IMR-90 (cell line): ENCODE measurements around the gene LYSMD4. TPM values are rescaled to one million over a fixed set of nuclear protein-coding genes. Genes with fewer than 3 reads are reported as not detected.
A peak's percentile ranks its signal among the peaks of the same experiment; 100 is the strongest.

Experiments
- ATAC-seq: fragments of 200-7000 bp; cut with Tn5 transposase; 2 replicates; pipeline ENCODE4 v1.9.1; 2020; ENCODE audit warnings: low read depth, mild to moderate bottlenecking, moderate library complexity
- BruUV-seq: library from RNA; stranded (reverse); fragments of 400-500 nt; replicated peaks from 2 replicates; lab custom pipeline; 2021; lab: Mats Ljungman, UMichigan
- CTCF ChIA-PET: fragments of 300-600 bp; formaldehyde crosslinking; extraction: SDS; loops from one replicate; lab custom pipeline; 2021; ENCODE audit warnings: antibody characterized with exemption; lab: Yijun Ruan, JAX
- POLR2A ChIA-PET: fragments of 300-600 bp; sonication (Branson Sonifier 250); formaldehyde crosslinking; loops from one replicate; lab custom pipeline; 2022; ENCODE audit warnings: antibody characterized with exemption; ENCODE audit not compliant: unreplicated experiment; lab: Charles Lee
- DNase-seq: peaks from one replicate; pipeline ENCODE4 v3.0.0; 2013
- H2AFZ ChIP-seq: replicated peaks from 2 replicates; pipeline ENCODE3; 2013; ENCODE audit warnings: low read length, mild to moderate bottlenecking; ENCODE audit not compliant: poor library complexity
- H2AK5ac ChIP-seq: 2 replicates; pipeline ENCODE4 v1.6.1; 2013; ENCODE audit warnings: low read depth, low read length, inconsistent platforms
- H2AK9ac ChIP-seq: replicated peaks from 2 replicates; pipeline ENCODE3; 2013; ENCODE audit warnings: mild to moderate bottlenecking, low read depth, low read length, moderate library complexity; ENCODE audit not compliant: poor library complexity
- H2BK120ac ChIP-seq: 2 replicates; pipeline ENCODE4 v1.6.1; 2013; ENCODE audit warnings: low read depth, low read length, inconsistent platforms
- H2BK15ac ChIP-seq: 3 replicates; pipeline ENCODE4 v1.6.1; 2013; ENCODE audit warnings: low read depth, low read length, inconsistent platforms
- H2BK20ac ChIP-seq: 2 replicates; pipeline ENCODE4 v1.6.1; 2013; ENCODE audit warnings: low read depth, mild to moderate bottlenecking, inconsistent platforms, low read length, moderate library complexity
- H2BK5ac ChIP-seq: 2 replicates; pipeline ENCODE4 v1.6.1; 2013; ENCODE audit warnings: mild to moderate bottlenecking, low read depth, low read length, inconsistent platforms; ENCODE audit not compliant: poor library complexity, severe bottlenecking
- H3K14ac ChIP-seq: replicated peaks from 2 replicates; pipeline ENCODE4 v1.6.1; 2013; ENCODE audit warnings: low read depth, low read length, inconsistent platforms
- H3K18ac ChIP-seq: 2 replicates; pipeline ENCODE4 v1.6.1; 2013; ENCODE audit warnings: low read depth, low read length, control low read depth
- H3K23ac ChIP-seq: 2 replicates; pipeline ENCODE4 v1.6.1; 2013; ENCODE audit warnings: low read depth, low read length, inconsistent platforms
- H3K27ac ChIP-seq: 2 replicates; pipeline ENCODE4 v1.5.1; 2013; ENCODE audit warnings: mild to moderate bottlenecking, control low read depth, low read length; ENCODE audit not compliant: insufficient read depth
- H3K27me3 ChIP-seq: 2 replicates; pipeline ENCODE4 v1.6.1; 2013; ENCODE audit warnings: low read length; ENCODE audit not compliant: control insufficient read depth, insufficient read depth
- H3K36me3 ChIP-seq: 2 replicates; pipeline ENCODE4 v1.6.1; 2013; ENCODE audit warnings: low read length, mixed read lengths; ENCODE audit not compliant: control insufficient read depth, insufficient read depth
- H3K4ac ChIP-seq: 2 replicates; pipeline ENCODE4 v1.6.1; 2013; ENCODE audit warnings: low read depth, low read length, inconsistent platforms
- H3K4me1 ChIP-seq: 2 replicates; pipeline ENCODE4 v1.6.1; 2013; ENCODE audit warnings: low read length, mixed read lengths; ENCODE audit not compliant: control insufficient read depth, insufficient read depth
- H3K4me2 ChIP-seq: 2 replicates; pipeline ENCODE4 v1.6.1; 2013; ENCODE audit warnings: low read depth, mild to moderate bottlenecking, control low read depth, low read length, moderate library complexity
- H3K4me3 ChIP-seq: 2 replicates; pipeline ENCODE4 v1.5.1; 2013; ENCODE audit warnings: low read depth, mild to moderate bottlenecking, control low read depth, low read length, moderate library complexity; ENCODE audit not compliant: insufficient read depth
- H3K56ac ChIP-seq: 2 replicates; pipeline ENCODE4 v1.6.1; 2013; ENCODE audit warnings: low read length, inconsistent platforms; ENCODE audit not compliant: insufficient read depth; ENCODE audit errors: extremely low read depth
- H3K79me1 ChIP-seq, 2 experiments: 2 replicates each; pipeline ENCODE4 v1.6.1; 2013; ENCODE audit warnings: low read length in 2 of 2, inconsistent platforms in 1 of 2, low read depth in 1 of 2
- H3K9ac ChIP-seq: 2 replicates; pipeline ENCODE4 v1.6.1; 2013; ENCODE audit warnings: low read depth, low read length, control low read depth
- H3K9me1 ChIP-seq: 2 replicates; pipeline ENCODE4 v1.6.1; 2013; ENCODE audit warnings: low read length, inconsistent platforms; ENCODE audit not compliant: insufficient read depth
- H3K9me3 ChIP-seq: 2 replicates; pipeline ENCODE4 v1.6.1; 2013; ENCODE audit warnings: low read length; ENCODE audit not compliant: control insufficient read depth, insufficient read depth
- H4K20me1 ChIP-seq: 2 replicates; pipeline ENCODE4 v1.6.1; 2013; ENCODE audit warnings: low read length, inconsistent platforms; ENCODE audit not compliant: insufficient read depth
- H4K5ac ChIP-seq: 2 replicates; pipeline ENCODE4 v1.6.1; 2013; ENCODE audit warnings: mild to moderate bottlenecking, low read depth, low read length, control low read depth
- H4K8ac ChIP-seq, 2 experiments: 2 replicates each; pipeline ENCODE4 v1.6.1; 2013; ENCODE audit warnings: low read depth in 2 of 2, low read length in 2 of 2, control low read depth in 1 of 2, inconsistent platforms in 1 of 2
- H4K91ac ChIP-seq: 2 replicates; pipeline ENCODE4 v1.6.1; 2013; ENCODE audit warnings: low read depth, low read length, inconsistent platforms; ENCODE audit not compliant: insufficient read depth
- BHLHE40 ChIP-seq: fragments of 150-350 bp; IDR thresholded peaks from 2 replicates; pipeline ENCODE4 v1.6.1; 2016; ENCODE audit warnings: mild to moderate bottlenecking, low read depth, low read length
- CEBPB ChIP-seq: IDR thresholded peaks from 2 replicates; pipeline ENCODE4 v1.6.1; 2012; ENCODE audit warnings: low read depth, low read length, improper control_type of control experiment
- CHD1 ChIP-seq: IDR thresholded peaks from 2 replicates; pipeline ENCODE4 v1.6.1; 2012; ENCODE audit warnings: low read depth, low read length, improper control_type of control experiment
- FOS ChIP-seq: fragments of 150-350 bp; IDR thresholded peaks from 2 replicates; pipeline ENCODE4 v1.6.1; 2016; ENCODE audit warnings: low read depth, low read length
- MAFK ChIP-seq: IDR thresholded peaks from 2 replicates; pipeline ENCODE4 v1.6.1; 2012; ENCODE audit warnings: low read depth, low read length, improper control_type of control experiment
- MAZ ChIP-seq: IDR thresholded peaks from 2 replicates; pipeline ENCODE4 v1.6.1; 2012; ENCODE audit warnings: low read depth, mild to moderate bottlenecking, low read length, improper control_type of control experiment, moderate library complexity, borderline replicate concordance
- MXI1 ChIP-seq: IDR thresholded peaks from 2 replicates; pipeline ENCODE4 v1.6.1; 2012; ENCODE audit warnings: low read depth, mild to moderate bottlenecking, low read length, moderate library complexity, borderline replicate concordance
- NFE2L2 ChIP-seq: fragments of 150-350 bp; IDR thresholded peaks from 2 replicates; pipeline ENCODE4 v1.6.1; 2016; ENCODE audit warnings: low read depth, mild to moderate bottlenecking, low read length
- POLR2A ChIP-seq: IDR thresholded peaks from 2 replicates; pipeline ENCODE4 v1.6.1; 2012; ENCODE audit warnings: mild to moderate bottlenecking, low read depth, low read length
- RAD21 ChIP-seq: IDR thresholded peaks from 2 replicates; pipeline ENCODE4 v1.6.1; 2012; ENCODE audit warnings: low read length, improper control_type of control experiment
- RCOR1 ChIP-seq: IDR thresholded peaks from 2 replicates; pipeline ENCODE4 v1.6.1; 2012; ENCODE audit warnings: mild to moderate bottlenecking, low read length, improper control_type of control experiment; ENCODE audit not compliant: insufficient replicate concordance
- RFX5 ChIP-seq: IDR thresholded peaks from 2 replicates; pipeline ENCODE4 v1.8.0; 2012; ENCODE audit warnings: low read depth, mild to moderate bottlenecking, low read length, moderate library complexity
- SMC3 ChIP-seq: fragments of 150-350 bp; IDR thresholded peaks from 2 replicates; pipeline ENCODE4 v1.6.1; 2016; ENCODE audit warnings: low read depth, mild to moderate bottlenecking, antibody characterized with exemption, low read length, moderate library complexity
- WGBS, 2 experiments: methylation state at CpG; one replicate each; pipeline versions ENCODE4 v1.1.5 to v1.1.7; 2013; ENCODE audit warnings: missing lambda C conversion rate in 2 of 2; ENCODE audit not compliant: insufficient read length in 1 of 2; ENCODE audit errors: extremely low coverage in 2 of 2; 5-methylcytosine and 5-hydroxymethylcytosine counted together
- dilution Hi-C: fragments of 300-500 bp; cut with HindIII; formaldehyde crosslinking; loops from one replicate; pipeline ENCODE4 v1.14.3; 2018; ENCODE audit warnings: low sequenced_read_pairs; ENCODE audit not compliant: unreplicated experiment
- in situ Hi-C: fragments of 300-500 bp; cut with MboI; formaldehyde crosslinking; loops from 3 replicates; pipeline ENCODE4 v1.14.3; 2019; ENCODE audit warnings: low sequenced_read_pairs, inconsistent platforms, mixed read lengths
- intact Hi-C: fragments of 100-400 bp; cut with micrococcal nuclease; formaldehyde crosslinking; loops from 2 replicates; pipeline ENCODE4 v1.10.0; 2022
- polyA plus RNA-seq, 3 experiments: library from polyadenylated mRNA; depleted of rRNA; stranded (reverse); fragments of >200 nt; gene quantifications; 2 replicates each; pipeline ENCODE4 v1.2.3, GENCODE V29; 2012; ENCODE audit warnings: low replicate concordance in 1 of 3
- total RNA-seq: library from RNA; depleted of rRNA; stranded (reverse); fragments of >200 nt; gene quantifications from 2 replicates; pipeline ENCODE4 v1.2.3, GENCODE V29; 2012
- TF ChIP-seq, protein P1 (sequence below): conservative IDR thresholded peaks from 2 replicates; pipeline ENCODE4 v1.5.1; 2012; ENCODE audit warnings: mild to moderate bottlenecking, low read depth, low read length, improper control_type of control experiment
- TF ChIP-seq, protein P2 (sequence below): fragments of 150-350 bp; IDR thresholded peaks from 2 replicates; pipeline ENCODE4 v1.6.1; 2017; ENCODE audit warnings: mild to moderate bottlenecking, antibody characterized with exemption, low read length, low read depth

The LYSMD4 gene
- total and polyA plus RNA-seq, 2 of the 4 experiments (the other 2 are of a cell fraction) = 4.5 to 5.0 TPM

DNA sequence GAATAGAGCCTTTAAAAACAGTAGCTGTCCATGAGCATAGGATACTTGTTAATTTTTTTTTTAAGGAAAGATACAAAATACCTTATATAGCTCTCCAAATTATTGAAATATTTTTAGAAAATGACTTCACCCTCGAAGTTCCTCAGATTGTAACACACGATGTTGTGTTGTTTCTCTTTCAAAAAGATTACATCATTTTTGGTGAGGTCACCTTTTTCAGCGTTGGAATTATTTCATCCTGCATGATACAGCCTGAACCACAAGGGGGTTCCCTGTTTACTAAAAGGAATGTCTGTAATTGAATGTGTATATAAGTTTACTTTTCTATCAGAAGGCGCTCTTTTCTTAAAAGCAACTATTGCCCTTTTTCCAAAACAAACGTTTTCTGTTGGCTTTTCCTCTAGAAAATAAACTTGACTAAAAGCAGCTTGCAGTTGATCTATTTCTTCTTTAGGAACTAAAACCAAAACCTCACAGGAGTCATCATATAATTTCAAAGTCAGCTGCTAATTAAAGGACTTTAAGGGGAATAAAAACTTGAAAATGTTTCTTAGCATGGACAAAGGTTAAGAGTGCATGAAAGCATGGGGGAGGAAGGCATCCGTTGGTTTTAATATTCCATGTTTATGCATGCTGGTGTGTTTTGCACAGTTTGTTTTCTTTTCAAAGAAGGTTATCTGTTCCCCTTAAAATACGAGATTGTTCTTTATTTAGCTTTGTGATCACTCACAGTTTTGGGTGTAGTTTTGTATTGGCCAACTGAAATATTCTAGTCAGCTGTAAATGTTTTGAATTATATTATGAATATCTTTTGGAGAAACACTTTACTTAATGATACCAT lies 29.4 kb downstream of the LYSMD4 start:
- Histone ChIP-seq H2BK20ac (no peak overlapping the region), H3K9me1 (no peaks in the 10 kb centered on the region), H3K36me3 (peaks cover 5% of the 10 kb centered on the region), H2AK5ac (no peak overlapping the region), H2BK15ac (no peak overlapping the region), H4K91ac (no peak overlapping the region), H3K23ac (no peak overlapping the region), H3K56ac (no peak overlapping the region), H4K8ac (no peak overlapping the region), H3K14ac (no peak overlapping the region), H3K9ac (no peak overlapping the region), H4K5ac (no peak overlapping the region), H3K4me1 (peaks cover 10% of the 10 kb centered on the region), H3K4ac (no peak overlapping the region), H3K4me2 (peak overlapping the region; percentile 54), H3K79me1 (0 out of 4 replicates have a peak, but pooled peaks cover 0 to under 1% of the 10 kb centered on the region in 2 experiments), H2AFZ (no peak overlapping the region), H2AK9ac (no peak overlapping the region), H2BK5ac (peak overlapping the region; percentile 55), H3K9me3 (no peaks in the 10 kb centered on the region), H4K20me1 (peaks cover under 1% of the 10 kb centered on the region; the same call in 1 of the 2 replicates), H3K27me3 (no peaks in the 10 kb centered on the region), H3K18ac (no peak overlapping the region; the same call in 1 of the 2 replicates), H3K4me3 (no peak overlapping the region), H3K27ac (peak overlapping the region; percentile 63; the same call in 1 of the 2 replicates), H2BK120ac (no peak overlapping the region)
- ChIA-PET CTCF (interaction anchor here (0.6 to 3.8 kb wide), 37 partner anchors 10 to 439 kb away, joined by 3 to 35 read pairs (median 4); partner anchors contain the start of genes LYSMD4 and MEF2A), POLR2A (interaction anchor here (0.6 kb wide), 2 partner anchors 64 to 405 kb away, joined by 3 to 13 read pairs; no protein-coding TSS in a partner anchor)
- dilution Hi-C loops (no loop called here), intact Hi-C loops (loop anchor here (1.0 to 5.0 kb wide), 5 partner anchors 137 to 432 kb away; no protein-coding TSS in a partner anchor), in situ Hi-C loops (no loop called here)
- BruUV-seq = no TSS peak
- ATAC-seq = peak; percentile 64
- WGBS, 2 experiments = no CpG with 5 or more reads among the region's 7 CpGs
- peak; percentile 95 for DNase-seq
- no peak for TF ChIP-seq MAZ
- no peak for TF ChIP-seq MXI1
- no peak for TF ChIP-seq POLR2A
- no peak for TF ChIP-seq BHLHE40
- TF ChIP-seq CEBPB = peak; percentile 92
- TF ChIP-seq, protein P1, sequence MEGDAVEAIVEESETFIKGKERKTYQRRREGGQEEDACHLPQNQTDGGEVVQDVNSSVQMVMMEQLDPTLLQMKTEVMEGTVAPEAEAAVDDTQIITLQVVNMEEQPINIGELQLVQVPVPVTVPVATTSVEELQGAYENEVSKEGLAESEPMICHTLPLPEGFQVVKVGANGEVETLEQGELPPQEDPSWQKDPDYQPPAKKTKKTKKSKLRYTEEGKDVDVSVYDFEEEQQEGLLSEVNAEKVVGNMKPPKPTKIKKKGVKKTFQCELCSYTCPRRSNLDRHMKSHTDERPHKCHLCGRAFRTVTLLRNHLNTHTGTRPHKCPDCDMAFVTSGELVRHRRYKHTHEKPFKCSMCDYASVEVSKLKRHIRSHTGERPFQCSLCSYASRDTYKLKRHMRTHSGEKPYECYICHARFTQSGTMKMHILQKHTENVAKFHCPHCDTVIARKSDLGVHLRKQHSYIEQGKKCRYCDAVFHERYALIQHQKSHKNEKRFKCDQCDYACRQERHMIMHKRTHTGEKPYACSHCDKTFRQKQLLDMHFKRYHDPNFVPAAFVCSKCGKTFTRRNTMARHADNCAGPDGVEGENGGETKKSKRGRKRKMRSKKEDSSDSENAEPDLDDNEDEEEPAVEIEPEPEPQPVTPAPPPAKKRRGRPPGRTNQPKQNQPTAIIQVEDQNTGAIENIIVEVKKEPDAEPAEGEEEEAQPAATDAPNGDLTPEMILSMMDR = peak; percentile 73
- TF ChIP-seq SMC3 = peak; percentile 25; the same call in 1 of the 2 replicates
- TF ChIP-seq FOS = peak; percentile 22; the same call in 1 of the 2 replicates
- no peak for TF ChIP-seq CHD1
- TF ChIP-seq RAD21 = peak; percentile 29
- TF ChIP-seq, protein P2, sequence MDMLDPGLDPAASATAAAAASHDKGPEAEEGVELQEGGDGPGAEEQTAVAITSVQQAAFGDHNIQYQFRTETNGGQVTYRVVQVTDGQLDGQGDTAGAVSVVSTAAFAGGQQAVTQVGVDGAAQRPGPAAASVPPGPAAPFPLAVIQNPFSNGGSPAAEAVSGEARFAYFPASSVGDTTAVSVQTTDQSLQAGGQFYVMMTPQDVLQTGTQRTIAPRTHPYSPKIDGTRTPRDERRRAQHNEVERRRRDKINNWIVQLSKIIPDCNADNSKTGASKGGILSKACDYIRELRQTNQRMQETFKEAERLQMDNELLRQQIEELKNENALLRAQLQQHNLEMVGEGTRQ = no peak
- TF ChIP-seq RCOR1 = no peak
- no peak for TF ChIP-seq NFE2L2
- no peak for TF ChIP-seq MAFK
- TF ChIP-seq RFX5 = no peak
